IMR-90 (cell line): Measurements from ENCODE around the gene MRTFA.

Source experiments
- BHLHE40 ChIP-seq: fragments of 150-350 bp; IDR thresholded peaks from 2 replicates; pipeline ENCODE4 v1.6.1; 2016; ENCODE audit warnings: mild to moderate bottlenecking, low read depth, low read length
- CEBPB ChIP-seq: IDR thresholded peaks from 2 replicates; pipeline ENCODE4 v1.6.1; 2012; ENCODE audit warnings: low read depth, low read length, improper control_type of control experiment
- CTCF ChIP-seq: conservative IDR thresholded peaks from 2 replicates; pipeline ENCODE4 v1.5.1; 2012; ENCODE audit warnings: mild to moderate bottlenecking, low read depth, low read length, improper control_type of control experiment
- ELK1 ChIP-seq: fragments of 150-350 bp; IDR thresholded peaks from 2 replicates; pipeline ENCODE4 v1.6.1; 2016; ENCODE audit warnings: low read depth, mild to moderate bottlenecking, low read length, moderate library complexity, borderline replicate concordance
- MAFK ChIP-seq: IDR thresholded peaks from 2 replicates; pipeline ENCODE4 v1.6.1; 2012; ENCODE audit warnings: low read depth, low read length, improper control_type of control experiment
- MXI1 ChIP-seq: IDR thresholded peaks from 2 replicates; pipeline ENCODE4 v1.6.1; 2012; ENCODE audit warnings: low read depth, mild to moderate bottlenecking, low read length, moderate library complexity, borderline replicate concordance
- POLR2A ChIP-seq: IDR thresholded peaks from 2 replicates; pipeline ENCODE4 v1.6.1; 2012; ENCODE audit warnings: mild to moderate bottlenecking, low read depth, low read length
- RAD21 ChIP-seq: IDR thresholded peaks from 2 replicates; pipeline ENCODE4 v1.6.1; 2012; ENCODE audit warnings: low read length, improper control_type of control experiment
- RCOR1 ChIP-seq: IDR thresholded peaks from 2 replicates; pipeline ENCODE4 v1.6.1; 2012; ENCODE audit warnings: mild to moderate bottlenecking, low read length, improper control_type of control experiment; ENCODE audit not compliant: insufficient replicate concordance
- USF2 ChIP-seq: fragments of 150-350 bp; IDR thresholded peaks from 2 replicates; pipeline ENCODE4 v1.6.1; 2017; ENCODE audit warnings: mild to moderate bottlenecking, antibody characterized with exemption, low read length, low read depth

- no peak for TF ChIP-seq ELK1
- TF ChIP-seq RCOR1, result no peak
- no peak for TF ChIP-seq CTCF
- TF ChIP-seq USF2, result no peak
- TF ChIP-seq MXI1, result no peak
- no peak for TF ChIP-seq RAD21
- TF ChIP-seq CEBPB, result no peak
- TF ChIP-seq POLR2A, result no peak
- no peak for TF ChIP-seq BHLHE40
- no peak for TF ChIP-seq MAFK
These were observed 19.9 kb downstream of the MRTFA start for GRCh38 chr22:40616578-40616977.
